Mucosa of gallbladder (tissue), 1 donor: ENCODE data around the gene CFAP251. TPM values are rescaled to one million over a fixed set of nuclear protein-coding genes. Genes with fewer than 3 reads are reported as not detected.
A peak's percentile ranks its signal among the peaks of the same experiment; 100 is the strongest.
"Not testable (repeated sequence)": the region's sequence is repeated elsewhere in the genome, so short reads cannot be mapped to it uniquely, and the experiment has no call there.

Experiments used
- DNase-seq: peaks from one replicate; pipeline ENCODE4 v3.0.0-alpha.2; 2020; ENCODE audit warnings: low spot score
- total RNA-seq: library from RNA; stranded (reverse); gene quantifications from one replicate; pipeline ENCODE4 v1.2.1, GENCODE V29; 2021
- donor health status: DM: no; HTN: no; CAD: no.

CFAP251 gene, protein sequence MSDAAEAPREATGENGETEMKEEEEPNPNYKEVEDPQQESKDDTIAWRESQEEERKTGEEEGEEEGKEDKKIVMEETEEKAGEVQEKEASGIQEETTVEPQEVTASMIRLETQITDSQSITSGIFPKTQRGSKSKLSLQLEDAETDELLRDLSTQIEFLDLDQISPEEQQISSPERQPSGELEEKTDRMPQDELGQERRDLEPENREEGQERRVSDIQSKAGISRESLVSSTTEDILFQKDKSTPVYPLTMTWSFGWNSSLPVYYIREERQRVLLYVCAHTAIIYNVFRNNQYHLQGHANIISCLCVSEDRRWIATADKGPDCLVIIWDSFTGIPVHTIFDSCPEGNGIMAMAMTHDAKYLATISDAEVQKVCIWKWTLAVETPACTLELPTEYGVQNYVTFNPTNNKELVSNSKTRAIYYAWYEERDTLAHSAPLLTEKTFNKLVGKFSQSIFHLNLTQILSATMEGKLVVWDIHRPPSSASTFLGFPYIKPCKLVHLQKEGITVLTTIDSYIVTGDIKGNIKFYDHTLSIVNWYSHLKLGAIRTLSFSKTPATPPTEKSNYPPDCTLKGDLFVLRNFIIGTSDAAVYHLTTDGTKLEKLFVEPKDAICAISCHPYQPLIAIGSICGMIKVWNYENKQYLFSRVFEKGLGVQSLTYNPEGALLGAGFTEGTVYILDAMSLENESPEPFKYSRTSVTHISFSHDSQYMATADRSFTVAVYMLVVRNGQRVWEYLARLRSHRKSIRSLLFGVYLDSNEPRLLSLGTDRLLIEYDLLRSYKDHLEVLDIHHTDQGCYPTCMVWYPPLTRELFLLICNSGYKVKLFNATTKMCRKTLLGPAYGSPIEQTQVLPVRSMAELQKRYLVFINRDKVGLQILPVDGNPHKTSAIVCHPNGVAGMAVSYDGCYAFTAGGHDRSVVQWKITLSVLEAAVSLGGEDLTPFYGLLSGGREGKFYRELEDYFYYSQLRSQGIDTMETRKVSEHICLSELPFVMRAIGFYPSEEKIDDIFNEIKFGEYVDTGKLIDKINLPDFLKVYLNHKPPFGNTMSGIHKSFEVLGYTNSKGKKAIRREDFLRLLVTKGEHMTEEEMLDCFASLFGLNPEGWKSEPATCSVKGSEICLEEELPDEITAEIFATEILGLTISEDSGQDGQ
- total RNA-seq: 7.0 TPM

DNA sequence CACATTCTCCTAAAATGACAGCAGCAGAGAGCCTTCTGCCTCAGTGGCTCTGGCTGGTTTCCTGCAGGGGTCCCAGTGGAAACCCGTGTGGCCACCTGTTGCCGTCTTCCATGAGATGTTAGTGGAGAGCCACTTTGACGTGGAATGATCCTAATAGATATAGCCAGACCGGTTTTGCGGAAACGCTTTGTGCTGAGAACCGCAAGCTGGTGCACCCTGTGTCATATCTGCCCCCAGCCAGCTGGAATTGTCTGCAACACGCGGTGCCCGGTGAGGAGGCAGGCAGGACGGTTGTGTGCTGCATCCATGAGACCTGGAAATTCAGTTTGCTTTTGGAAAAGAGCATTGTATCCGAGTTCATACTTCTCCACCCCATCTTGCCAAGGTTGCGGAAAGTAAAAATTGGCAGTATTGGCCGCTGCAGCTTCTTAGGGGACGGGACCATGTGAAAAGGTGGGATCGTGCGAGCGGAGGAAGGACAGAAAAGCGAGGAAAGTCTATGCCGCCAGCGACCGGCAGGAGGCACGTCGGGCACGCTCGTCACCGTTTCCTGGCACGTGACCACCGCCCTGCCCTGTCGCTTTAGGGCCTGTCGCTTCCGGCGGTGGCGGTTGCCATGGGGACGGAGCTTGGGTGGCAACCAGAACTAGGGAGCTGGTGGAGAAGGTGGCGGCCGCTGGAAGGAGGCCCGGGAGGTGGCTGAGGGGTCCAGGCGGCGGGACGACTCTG, at the start of gene CFAP251:
Gene CFAP251 (plus strand): TSS at position 643 of the 729 bp plus-strand sequence. CDS start 2,714 bp downstream, outside the sequence.
- DNase-seq: peak; percentile 97

DNA sequence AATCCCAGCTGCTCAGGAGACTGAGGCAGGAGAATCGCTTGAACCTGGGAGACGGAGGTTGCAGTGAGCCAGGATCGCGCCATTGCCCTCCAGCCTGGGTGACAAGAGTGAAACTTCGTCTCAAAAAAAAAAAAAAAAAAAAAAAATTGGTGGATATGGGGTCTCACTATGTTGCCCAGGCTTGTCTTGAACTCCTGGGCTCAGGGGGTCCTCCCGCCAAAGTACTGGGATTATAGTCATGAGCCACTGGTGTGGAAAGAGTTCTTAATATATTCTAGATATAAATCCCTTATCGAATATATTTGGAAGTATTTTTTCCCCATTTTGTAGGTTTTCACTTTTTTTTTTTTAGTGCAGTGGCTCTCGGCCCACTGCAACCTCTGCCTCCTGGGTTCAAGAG, 49.2 kb upstream of the CFAP251 start:
- DNase-seq: not testable (repeated sequence)

GRCh38 chr12:121871467-121871866, 46.9 kb upstream of the CFAP251 start:
- DNase-seq: no peak

GRCh38 chr12:121872546-121873215, 45.7 kb upstream of the CFAP251 start:
- peak; percentile 70 for DNase-seq

DNA sequence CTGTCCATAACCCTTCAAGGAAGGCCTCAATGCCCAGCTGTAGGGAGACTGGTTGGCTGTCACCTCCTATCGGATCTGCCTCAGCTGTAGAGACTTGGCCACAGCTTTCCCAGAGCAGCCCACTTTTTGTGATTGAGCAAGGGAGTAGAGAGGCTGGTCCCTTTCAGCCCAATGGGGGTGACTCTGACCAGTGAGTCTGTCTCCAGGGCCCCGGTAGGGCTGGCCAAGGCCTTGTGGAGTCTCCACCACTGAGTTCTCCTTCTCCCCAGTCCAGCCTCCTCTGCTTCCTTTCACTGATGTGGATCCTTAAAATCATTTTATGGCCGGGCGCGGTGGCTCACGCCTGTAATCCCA, 45.2 kb upstream of the CFAP251 start:
- DNase-seq: peak; percentile 15

- DNase-seq: no peak
Measured at GRCh38 chr12:121874071-121874470, 44.3 kb upstream of the CFAP251 start.

GRCh38 chr12:121875582-121875981, 42.8 kb upstream of the CFAP251 start:
- DNase-seq: no peak

DNA sequence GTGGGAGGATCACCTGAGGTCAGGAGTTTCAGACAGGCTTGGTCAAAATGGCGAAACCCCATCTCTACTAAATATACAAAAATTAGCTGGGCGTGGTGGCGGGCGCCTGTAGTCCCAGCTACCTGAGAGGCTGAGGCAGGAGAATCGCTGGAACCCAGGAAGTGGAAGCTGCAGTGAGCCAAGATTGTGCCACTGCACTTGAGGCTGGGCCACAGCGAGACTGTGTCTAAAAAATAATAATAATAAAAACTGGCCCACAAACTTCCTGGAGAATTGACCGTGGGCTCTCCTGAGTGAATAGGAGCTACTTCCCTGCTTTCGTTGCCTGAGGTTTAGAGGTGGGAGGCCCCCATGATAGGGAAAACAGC, 42.3 kb upstream of the CFAP251 start:
- DNase-seq: not testable (repeated sequence)

GRCh38 chr12:121883315-121883660, 35.1 kb upstream of the CFAP251 start:
- DNase-seq: no peak

GRCh38 chr12:121885129-121885528, 33.3 kb upstream of the CFAP251 start:
- DNase-seq: not testable (repeated sequence)

DNA sequence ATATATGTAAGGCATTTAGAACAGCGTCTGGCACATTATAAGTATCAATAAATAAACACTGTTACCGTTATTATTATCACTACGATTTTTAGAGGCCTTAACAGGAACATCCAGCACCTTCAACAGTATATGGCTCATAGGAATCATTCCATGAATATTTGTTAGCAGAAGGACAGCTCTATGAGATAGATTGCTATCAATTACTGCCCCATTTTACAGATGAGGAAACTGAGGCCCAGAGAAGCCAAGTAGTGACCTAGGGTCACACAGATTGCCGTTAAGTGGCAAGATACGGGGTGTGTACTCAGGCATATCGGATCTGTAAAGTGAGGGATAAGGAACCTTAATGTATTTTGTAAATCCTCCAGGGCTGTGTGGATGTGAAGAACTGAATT, 30.3 kb upstream of the CFAP251 start:
- no peak for DNase-seq

DNA sequence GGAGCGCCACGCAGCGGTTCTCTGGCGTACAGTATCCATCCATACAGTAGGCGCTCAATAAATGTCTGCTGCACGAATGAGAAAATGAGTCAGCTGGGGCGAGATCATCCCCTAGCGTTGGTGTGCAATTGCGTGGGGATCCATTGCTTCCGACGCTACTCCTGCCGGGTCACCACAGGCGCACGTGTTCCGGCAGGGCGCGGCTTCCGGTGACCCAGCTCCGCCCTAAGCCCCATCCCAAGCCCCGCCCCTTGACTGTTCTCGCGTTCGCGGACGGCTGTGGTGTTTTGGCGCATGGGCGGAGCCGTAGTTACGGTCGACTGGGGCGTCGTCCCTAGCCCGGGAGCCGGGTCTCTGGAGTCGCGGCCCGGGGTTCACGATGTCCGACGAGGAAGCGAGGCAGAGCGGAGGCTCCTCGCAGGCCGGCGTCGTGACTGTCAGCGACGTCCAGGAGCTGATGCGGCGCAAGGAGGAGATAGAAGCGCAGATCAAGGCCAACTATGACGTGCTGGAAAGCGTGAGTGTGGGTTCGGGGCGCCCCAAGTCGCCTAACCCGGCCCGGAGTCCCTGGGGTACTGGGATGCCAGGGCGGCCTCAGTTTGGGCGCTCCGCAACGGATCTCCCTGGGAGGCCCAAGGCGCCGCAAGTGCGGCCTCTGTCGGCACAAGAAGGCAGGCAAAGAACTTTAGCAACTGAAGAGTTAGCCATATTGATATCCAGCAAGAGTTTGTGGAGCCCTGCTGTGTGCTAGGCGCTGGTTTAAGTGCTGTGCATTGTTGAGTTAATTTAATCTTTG, 29.7 kb upstream of the CFAP251 start, which contains the start of gene PSMD9:
Gene PSMD9 (plus strand): TSS at position 313 of the 796 bp plus-strand sequence. CDS start 67 bp downstream, at position 380.
- peak; percentile 97 for DNase-seq

DNA sequence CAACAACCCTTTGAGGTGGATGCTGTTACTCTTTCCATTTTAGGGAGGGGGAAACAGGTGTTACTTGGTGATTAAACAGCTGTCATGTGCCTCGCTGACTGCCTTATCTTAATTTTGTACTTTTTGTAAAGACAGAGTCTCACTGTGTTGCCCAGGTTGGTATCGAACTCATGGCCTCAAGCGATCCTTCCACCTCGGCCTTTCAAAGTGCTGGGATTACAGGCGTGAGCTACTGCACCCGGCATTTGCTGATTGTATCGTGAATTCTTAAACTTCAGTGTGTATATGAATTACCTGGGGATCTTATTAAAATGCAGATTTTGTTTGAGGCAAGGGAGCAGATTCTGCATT, 29.1 kb upstream of the CFAP251 start:
- DNase-seq: no peak

GRCh38 chr12:121889661-121890060, 28.7 kb upstream of the CFAP251 start:
- DNase-seq: not testable (repeated sequence)

- no peak for DNase-seq
Measured at GRCh38 chr12:121892673-121893561, 25.5 kb upstream of the CFAP251 start.

DNA sequence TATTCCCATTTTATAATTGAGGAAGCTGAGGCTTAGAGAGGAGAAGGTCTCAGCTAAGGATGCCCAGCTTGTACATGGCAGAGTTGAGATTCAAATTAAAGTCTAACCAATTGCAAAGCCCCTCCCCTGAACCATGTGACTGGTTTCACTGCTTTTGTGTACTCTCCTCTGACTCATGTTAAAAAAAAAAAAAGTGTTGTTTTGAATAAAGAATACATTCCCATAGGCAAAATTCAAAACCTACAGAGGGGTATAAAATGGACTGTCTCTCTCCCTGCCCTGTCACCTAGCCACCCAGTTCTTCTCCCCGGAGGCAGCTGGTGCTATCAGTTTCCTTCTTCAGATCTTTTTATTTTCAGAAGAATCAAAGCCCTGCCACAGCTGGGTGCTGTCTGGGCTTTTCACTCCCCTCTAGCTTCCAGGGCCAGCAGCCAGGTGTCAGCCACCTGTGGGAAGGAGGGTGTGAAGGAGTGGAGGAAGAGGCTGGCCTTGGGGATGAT, 24.4 kb upstream of the CFAP251 start:
- DNase-seq: peak; percentile 49

- no peak for DNase-seq
Measured at GRCh38 chr12:121894633-121895032, 23.8 kb upstream of the CFAP251 start.

DNA sequence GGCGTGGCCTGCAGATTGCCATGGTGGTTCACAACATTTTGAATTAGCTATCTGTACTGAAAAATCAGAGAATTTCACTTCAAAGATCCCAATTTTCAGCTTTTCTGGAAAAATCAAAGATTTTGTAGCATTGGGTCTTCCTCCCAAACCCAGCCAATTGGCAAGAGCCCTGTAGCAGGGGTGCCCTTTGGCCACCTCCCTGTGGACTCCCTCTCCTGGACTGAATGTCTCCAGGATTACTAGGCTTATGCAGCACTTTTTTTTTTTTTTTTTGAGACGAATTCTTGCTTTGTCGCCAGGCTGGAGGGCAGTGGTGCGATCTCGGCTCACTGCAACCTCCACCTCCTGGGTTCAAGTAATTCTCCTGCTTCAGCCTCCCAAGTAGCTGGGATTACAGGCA, 20.1 kb upstream of the CFAP251 start:
- DNase-seq: no peak

DNA sequence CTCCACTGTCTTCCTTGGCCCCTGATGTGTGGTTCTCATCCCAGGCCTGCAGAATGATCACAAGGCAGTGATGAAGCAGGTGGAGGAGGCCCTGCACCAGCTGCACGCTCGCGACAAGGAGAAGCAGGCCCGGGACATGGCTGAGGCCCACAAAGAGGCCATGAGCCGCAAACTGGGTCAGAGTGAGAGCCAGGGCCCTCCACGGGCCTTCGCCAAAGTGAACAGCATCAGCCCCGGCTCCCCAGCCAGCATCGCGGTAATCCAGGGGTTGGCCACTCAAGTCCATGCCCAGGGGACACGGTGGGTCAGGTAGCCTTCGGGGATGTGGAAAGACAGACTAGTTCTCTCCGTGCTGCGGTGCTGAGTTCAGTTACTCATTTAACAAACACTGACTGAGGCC, 18.8 kb upstream of the CFAP251 start:
- DNase-seq: no peak
